ENCODE measurements around the gene SNX25.

- TF ChIP-seq, protein P1, sequence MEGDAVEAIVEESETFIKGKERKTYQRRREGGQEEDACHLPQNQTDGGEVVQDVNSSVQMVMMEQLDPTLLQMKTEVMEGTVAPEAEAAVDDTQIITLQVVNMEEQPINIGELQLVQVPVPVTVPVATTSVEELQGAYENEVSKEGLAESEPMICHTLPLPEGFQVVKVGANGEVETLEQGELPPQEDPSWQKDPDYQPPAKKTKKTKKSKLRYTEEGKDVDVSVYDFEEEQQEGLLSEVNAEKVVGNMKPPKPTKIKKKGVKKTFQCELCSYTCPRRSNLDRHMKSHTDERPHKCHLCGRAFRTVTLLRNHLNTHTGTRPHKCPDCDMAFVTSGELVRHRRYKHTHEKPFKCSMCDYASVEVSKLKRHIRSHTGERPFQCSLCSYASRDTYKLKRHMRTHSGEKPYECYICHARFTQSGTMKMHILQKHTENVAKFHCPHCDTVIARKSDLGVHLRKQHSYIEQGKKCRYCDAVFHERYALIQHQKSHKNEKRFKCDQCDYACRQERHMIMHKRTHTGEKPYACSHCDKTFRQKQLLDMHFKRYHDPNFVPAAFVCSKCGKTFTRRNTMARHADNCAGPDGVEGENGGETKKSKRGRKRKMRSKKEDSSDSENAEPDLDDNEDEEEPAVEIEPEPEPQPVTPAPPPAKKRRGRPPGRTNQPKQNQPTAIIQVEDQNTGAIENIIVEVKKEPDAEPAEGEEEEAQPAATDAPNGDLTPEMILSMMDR (IDR thresholded peaks at IDR 0.05) = no peak
- TF ChIP-seq SIN3A (IDR thresholded peaks at IDR 0.05; ENCODE audit: borderline replicate concordance, low read depth, low read length) (no peak), USF1 (IDR thresholded peaks at IDR 0.05; ENCODE audit: borderline replicate concordance, low read depth) (no peak), MXI1 (IDR thresholded peaks at IDR 0.05; ENCODE audit: low read depth, low read length) (no peak), JUND (IDR thresholded peaks at IDR 0.05) (no peak)
Observed at GRCh38 chr4:185341377-185341776, 132.0 kb downstream of the SNX25 start.
